Activated CD8-positive, alpha-beta T cell treated with anti-CD3 and anti-CD28 coated beads for 36 hours (primary cell): Measurements from ENCODE around the gene ALG12. TPM values are rescaled to one million over a fixed set of nuclear protein-coding genes. Genes with fewer than 3 reads are reported as not detected.
A peak's percentile ranks its signal among the peaks of the same experiment; 100 is the strongest.

Experiments used
- ATAC-seq: fragments of 200-7000 bp; cut with Tn5 transposase; one replicate; pipeline ENCODE4 v1.10.0; 2021; ENCODE audit warnings: mild to moderate bottlenecking, moderate library complexity
- CTCF ChIA-PET: fragments of 350-600 bp; sonication (Branson Sonifier 250); formaldehyde crosslinking; loops from one replicate; lab custom pipeline; 2021; ENCODE audit warnings: antibody characterized with exemption; lab: Charles Lee
- POLR2A ChIA-PET: fragments of 350-600 bp; sonication (Branson Sonifier 250); formaldehyde crosslinking; loops from one replicate; lab custom pipeline; 2021; ENCODE audit warnings: antibody characterized with exemption; lab: Charles Lee
- DNase-seq: peaks from one replicate; pipeline ENCODE4 v3.0.0-alpha.2; 2020
- H3K27ac Mint-ChIP-seq: one replicate; pipeline ENCODE4 v1.8.0; 2021; ENCODE audit warnings: mild to moderate bottlenecking, mixed read lengths
- H3K27me3 Mint-ChIP-seq: one replicate; pipeline ENCODE4 v1.8.0; 2021; ENCODE audit warnings: mixed read lengths
- H3K36me3 Mint-ChIP-seq: one replicate; pipeline ENCODE4 v1.8.0; 2021; ENCODE audit warnings: low read depth, mixed read lengths
- H3K4me1 Mint-ChIP-seq: one replicate; pipeline ENCODE4 v1.8.0; 2021; ENCODE audit warnings: low read depth, mixed read lengths
- H3K4me3 Mint-ChIP-seq: one replicate; pipeline ENCODE4 v1.8.0; 2021; ENCODE audit warnings: mild to moderate bottlenecking, moderate library complexity, mixed read lengths
- H3K9me3 Mint-ChIP-seq: one replicate; pipeline ENCODE4 v1.8.0; 2021; ENCODE audit warnings: mixed read lengths
- CTCF ChIP-seq: fragments of 200-600 bp; IDR thresholded peaks from one replicate; pipeline ENCODE4 v1.8.0; 2022; ENCODE audit warnings: antibody characterized with exemption, mild to moderate bottlenecking
- intact Hi-C: fragments of 100-400 bp; cut with micrococcal nuclease; formaldehyde crosslinking; loops from one replicate; pipeline ENCODE4 v1.10.0; 2022
- total RNA-seq, 2 experiments: library from RNA; stranded (reverse); gene quantifications; one replicate each; pipeline ENCODE4 v1.2.3, GENCODE V29; 2021

Gene ALG12
- total RNA-seq, 2 experiments from 2014 or later, result 10.7 to 12.0 TPM

- peaks cover 38% of the 10 kb centered on the region for H3K36me3 Mint-ChIP-seq
- CTCF ChIA-PET, result interaction anchor here (1.0 kb wide), 1 partner anchor 65 kb away, joined by 3 read pairs; no protein-coding TSS in a partner anchor
- POLR2A ChIA-PET, result no interaction called here
- ATAC-seq (no peak), DNase-seq (peak; percentile 16)
- intact Hi-C loops, result loop anchor here (5.0 kb wide), 1 partner anchor 33 kb away; no protein-coding TSS in a partner anchor
- H3K27ac Mint-ChIP-seq, result peak overlapping the region; percentile 87
- no peak for TF ChIP-seq CTCF
- H3K27me3 Mint-ChIP-seq, result no peaks in the 10 kb centered on the region
- no peaks in the 10 kb centered on the region for H3K9me3 Mint-ChIP-seq
- peaks cover 37% of the 10 kb centered on the region for H3K4me1 Mint-ChIP-seq
- H3K4me3 Mint-ChIP-seq, result peak overlapping the region; percentile 95
These were observed 47.1 kb upstream of the ALG12 start for GRCh38 chr22:49965091-49966040.

DNA sequence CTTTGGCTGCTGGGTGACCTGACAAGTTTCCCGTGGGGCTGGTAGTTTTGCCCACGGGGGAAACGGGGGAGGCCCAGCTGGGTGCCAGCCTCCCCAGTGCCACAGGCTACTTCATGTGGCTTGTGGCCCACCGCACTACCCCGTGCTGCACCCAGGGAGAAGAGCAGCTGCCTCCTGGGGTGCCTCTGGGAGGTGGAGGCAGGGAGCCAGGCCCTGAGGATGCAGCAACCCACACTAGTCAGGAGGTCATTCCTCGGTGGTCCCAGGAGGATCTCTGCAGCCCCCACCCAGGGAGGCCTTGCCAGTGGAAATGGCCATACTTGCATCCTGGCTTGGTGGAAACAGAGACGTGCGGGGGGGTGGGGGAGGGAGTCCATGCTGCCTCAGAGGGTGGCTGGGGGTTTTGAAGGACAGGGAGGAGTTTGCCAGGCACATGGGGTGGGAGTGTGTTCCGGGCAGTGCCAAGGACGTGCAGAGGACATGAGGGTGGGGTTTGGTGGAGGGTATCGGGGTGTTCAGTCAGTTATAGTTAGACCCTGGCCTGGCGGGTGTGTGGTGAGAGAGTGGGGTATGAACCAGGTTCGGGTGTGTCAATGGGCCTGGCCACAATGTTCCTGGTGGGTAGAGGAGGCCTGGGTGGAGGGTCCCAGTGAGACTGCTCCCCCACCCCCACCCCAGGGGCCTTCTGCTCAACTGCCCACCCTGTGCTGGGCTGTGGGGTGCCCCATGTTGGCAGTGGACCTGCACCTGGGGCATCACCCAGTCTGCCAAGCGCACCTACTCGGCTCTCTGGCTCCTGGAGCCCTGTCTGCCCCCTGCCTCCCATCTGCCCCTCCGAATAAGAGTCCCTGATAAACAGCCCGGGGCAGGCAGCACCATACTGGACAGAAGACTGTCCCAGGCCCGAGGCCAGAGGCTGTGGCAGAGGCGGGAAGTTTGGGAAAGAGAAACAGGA lies 46.2 kb upstream of the ALG12 start:
- peak overlapping the region; percentile 87 for H3K27ac Mint-ChIP-seq
- peak; percentile 52 for DNase-seq
- H3K27me3 Mint-ChIP-seq, result no peaks in the 10 kb centered on the region
- no peak for ATAC-seq
- intact Hi-C loops, result loop anchor here (5.0 kb wide), 1 partner anchor 32 kb away; no protein-coding TSS in a partner anchor
- TF ChIP-seq CTCF, result no peak
- POLR2A ChIA-PET, result interaction anchor here (0.5 to 1.4 kb wide), 3 partner anchors 28 to 515 kb away, joined by 3 to 6 read pairs (median 6); no protein-coding TSS in a partner anchor
- H3K4me1 Mint-ChIP-seq, result peaks cover 27% of the 10 kb centered on the region
- H3K9me3 Mint-ChIP-seq, result no peaks in the 10 kb centered on the region
- CTCF ChIA-PET, result no interaction called here
- H3K36me3 Mint-ChIP-seq, result peaks cover 38% of the 10 kb centered on the region
- H3K4me3 Mint-ChIP-seq, result peak overlapping the region; percentile 95

DNA sequence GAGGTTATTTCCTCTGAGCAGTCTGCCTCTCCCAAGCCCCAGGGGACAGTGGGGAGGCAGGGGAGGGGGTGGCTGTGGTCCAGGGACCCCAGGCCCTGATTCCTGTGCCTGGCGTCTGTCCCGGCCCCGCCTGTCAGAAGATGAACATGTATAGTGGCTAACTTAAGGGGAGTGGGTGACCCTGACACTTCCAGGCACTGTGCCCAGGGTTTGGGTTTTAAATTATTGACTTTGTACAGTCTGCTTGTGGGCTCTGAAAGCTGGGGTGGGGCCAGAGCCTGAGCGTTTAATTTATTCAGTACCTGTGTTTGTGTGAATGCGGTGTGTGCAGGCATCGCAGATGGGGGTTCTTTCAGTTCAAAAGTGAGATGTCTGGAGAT lies 45.4 kb upstream of the ALG12 start:
- ChIA-PET CTCF (no interaction called here), POLR2A (interaction anchor here (1.0 to 4.9 kb wide), 5 partner anchors 7 to 54 kb away, joined by 4 to 63 read pairs (median 6); no protein-coding TSS in a partner anchor)
- Mint-ChIP-seq H3K9me3 (no peaks in the 10 kb centered on the region), H3K27ac (peak overlapping the region; percentile 87), H3K4me3 (peak overlapping the region; percentile 95), H3K36me3 (peaks cover 38% of the 10 kb centered on the region), H3K27me3 (no peaks in the 10 kb centered on the region), H3K4me1 (peaks cover 31% of the 10 kb centered on the region)
- no peak for TF ChIP-seq CTCF
- intact Hi-C loops, result no loop called here
- DNase-seq (no peak), ATAC-seq (no peak)

DNA sequence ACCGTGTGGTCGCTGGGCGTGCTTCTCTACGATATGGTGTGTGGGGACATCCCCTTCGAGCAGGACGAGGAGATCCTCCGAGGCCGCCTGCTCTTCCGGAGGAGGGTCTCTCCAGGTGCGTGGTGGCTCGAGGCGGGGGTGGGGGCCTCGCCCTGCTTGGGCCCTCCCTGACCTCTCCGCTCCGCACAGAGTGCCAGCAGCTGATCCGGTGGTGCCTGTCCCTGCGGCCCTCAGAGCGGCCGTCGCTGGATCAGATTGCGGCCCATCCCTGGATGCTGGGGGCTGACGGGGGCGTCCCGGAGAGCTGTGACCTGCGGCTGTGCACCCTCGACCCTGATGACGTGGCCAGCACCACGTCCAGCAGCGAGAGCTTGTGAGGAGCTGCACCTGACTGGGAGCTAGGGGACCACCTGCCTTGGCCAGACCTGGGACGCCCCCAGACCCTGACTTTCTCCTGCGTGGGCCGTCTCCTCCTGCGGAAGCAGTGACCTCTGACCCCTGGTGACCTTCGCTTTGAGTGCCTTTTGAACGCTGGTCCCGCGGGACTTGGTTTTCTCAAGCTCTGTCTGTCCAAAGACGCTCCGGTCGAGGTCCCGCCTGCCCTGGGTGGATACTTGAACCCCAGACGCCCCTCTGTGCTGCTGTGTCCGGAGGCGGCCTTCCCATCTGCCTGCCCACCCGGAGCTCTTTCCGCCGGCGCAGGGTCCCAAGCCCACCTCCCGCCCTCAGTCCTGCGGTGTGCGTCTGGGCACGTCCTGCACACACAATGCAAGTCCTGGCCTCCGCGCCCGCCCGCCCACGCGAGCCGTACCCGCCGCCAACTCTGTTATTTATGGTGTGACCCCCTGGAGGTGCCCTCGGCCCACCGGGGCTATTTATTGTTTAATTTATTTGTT lies 44.8 kb upstream of the ALG12 start:
- ChIA-PET POLR2A (interaction anchor here (0.7 to 4.9 kb wide), 16 partner anchors 8 to 228 kb away, joined by 3 to 63 read pairs (median 6); partner anchors contain the start of gene MLC1), CTCF (interaction anchor here (1.4 to 3.1 kb wide), 3 partner anchors 8 to 32 kb away, joined by 3 to 9 read pairs (median 6); no protein-coding TSS in a partner anchor)
- DNase-seq (no peak), ATAC-seq (no peak)
- Mint-ChIP-seq H3K4me3 (peak overlapping the region; percentile 95), H3K36me3 (peaks cover 38% of the 10 kb centered on the region), H3K9me3 (no peaks in the 10 kb centered on the region), H3K27me3 (no peaks in the 10 kb centered on the region), H3K27ac (peak overlapping the region; percentile 87), H3K4me1 (peaks cover 31% of the 10 kb centered on the region)
- TF ChIP-seq CTCF, result no peak
- intact Hi-C loops, result no loop called here
